KMS-11 (cell line): ENCODE results near the gene ITGA1.

Experiments used
- H2AFZ ChIP-seq: fragments of 200-600 bp; sonication (generic); 2 replicates; pipeline ENCODE4 v1.6.1; 2016; ENCODE audit warnings: antibody characterized with exemption, mixed run types, low read depth
- H3K27ac ChIP-seq: fragments of 200-600 bp; sonication (generic); 2 replicates; pipeline ENCODE4 v1.6.1; 2016; ENCODE audit warnings: mild to moderate bottlenecking, mixed run types
- H3K27me3 ChIP-seq: fragments of 200-600 bp; sonication (generic); 2 replicates; pipeline ENCODE4 v1.6.1; 2017; ENCODE audit warnings: mild to moderate bottlenecking, low read depth, mixed run types, moderate library complexity; ENCODE audit not compliant: insufficient read depth
- H3K36me3 ChIP-seq: fragments of 200-600 bp; sonication (generic); 2 replicates; pipeline ENCODE4 v1.6.1; 2017; ENCODE audit warnings: mild to moderate bottlenecking, mixed run types; ENCODE audit not compliant: insufficient read depth
- H3K4me1 ChIP-seq: fragments of 200-600 bp; sonication (generic); 2 replicates; pipeline ENCODE4 v1.6.1; 2016; ENCODE audit warnings: mild to moderate bottlenecking, low read depth, mixed run types; ENCODE audit not compliant: poor library complexity, severe bottlenecking
- H3K4me2 ChIP-seq: fragments of 200-600 bp; sonication (generic); 2 replicates; pipeline ENCODE4 v1.7.0; 2016; ENCODE audit warnings: mild to moderate bottlenecking, mixed run types
- H3K4me3 ChIP-seq: fragments of 200-600 bp; sonication (generic); IDR thresholded peaks from 2 replicates; pipeline ENCODE4 v1.6.1; 2017; ENCODE audit warnings: low read depth, low read length, mixed read lengths; ENCODE audit not compliant: insufficient read depth
- H3K79me2 ChIP-seq: fragments of 200-600 bp; sonication (generic); 2 replicates; pipeline ENCODE4 v1.6.1; 2016; ENCODE audit warnings: low read depth, mixed run types; ENCODE audit not compliant: insufficient read depth
- H3K9ac ChIP-seq: fragments of 200-600 bp; sonication (generic); 2 replicates; pipeline ENCODE4 v1.6.1; 2016; ENCODE audit warnings: mild to moderate bottlenecking, mixed run types
- H4K20me1 ChIP-seq: fragments of 200-600 bp; sonication (generic); 2 replicates; pipeline ENCODE4 v1.6.1; 2016; ENCODE audit warnings: mild to moderate bottlenecking, mixed run types; ENCODE audit not compliant: insufficient read depth
- CTCF ChIP-seq: fragments of 200-600 bp; sonication (generic); conservative IDR thresholded peaks from 2 replicates; pipeline ENCODE4 v1.6.1; 2017; ENCODE audit warnings: low read depth, mild to moderate bottlenecking, antibody characterized with exemption, low read length, moderate library complexity, mixed read lengths

ITGA1 gene

DNA sequence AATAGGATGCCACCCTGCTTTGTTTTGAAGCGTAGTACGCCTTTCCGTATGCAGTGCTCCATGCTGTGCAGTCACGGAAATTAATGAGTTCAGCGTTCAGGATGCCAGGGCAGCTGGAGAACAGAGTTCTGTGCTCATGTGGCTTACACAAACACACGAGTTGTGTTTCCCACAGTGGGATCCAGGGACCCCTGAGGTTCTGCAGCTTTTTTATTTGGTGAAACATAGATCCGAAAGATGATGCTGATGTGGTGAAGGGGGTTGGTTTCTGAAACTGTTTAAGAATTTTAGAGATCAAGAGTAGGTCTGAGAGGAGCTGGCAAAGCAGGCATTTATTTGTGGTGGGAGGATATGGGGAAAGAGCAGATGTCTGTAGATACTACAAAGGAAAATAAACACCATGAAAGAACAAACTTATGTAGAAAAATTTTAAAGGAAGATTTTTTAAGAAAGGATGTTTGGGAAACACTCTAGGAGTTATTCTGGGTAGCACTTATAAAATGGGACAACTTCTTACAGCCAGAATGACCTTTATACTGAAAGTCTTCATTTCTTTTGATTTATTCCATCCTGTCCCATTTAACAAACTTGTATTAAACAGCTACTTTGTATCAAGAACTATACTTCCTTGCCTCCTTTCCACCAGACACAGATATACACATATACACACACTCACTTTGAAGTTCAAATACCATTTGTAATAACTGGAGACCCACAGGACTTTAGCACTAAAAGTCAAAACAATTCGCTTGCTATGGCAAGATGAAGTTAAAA is 52.7 kb downstream of the ITGA1 start:
- no peak overlapping the region for H2AFZ ChIP-seq

GRCh38 chr5:52841114-52841513 is 53.4 kb downstream of the ITGA1 start:
- no peak for TF ChIP-seq CTCF
- H3K4me1 ChIP-seq: no peaks in the 10 kb centered on the region
- H3K36me3 ChIP-seq: no peaks in the 10 kb centered on the region
- H3K27me3 ChIP-seq: no peaks in the 10 kb centered on the region
- H3K79me2 ChIP-seq: no peaks in the 10 kb centered on the region
- H3K9ac ChIP-seq: no peak overlapping the region
- H3K4me3 ChIP-seq: no peak overlapping the region
- no peaks in the 10 kb centered on the region for H4K20me1 ChIP-seq
- H2AFZ ChIP-seq: no peak overlapping the region
- no peak overlapping the region for H3K27ac ChIP-seq
- no peak overlapping the region for H3K4me2 ChIP-seq

More for the DNA sequence above, 52.7 kb downstream of the ITGA1 start:
- H4K20me1 ChIP-seq: no peaks in the 10 kb centered on the region
- no peak overlapping the region for H3K4me3 ChIP-seq
- H3K27ac ChIP-seq: no peak overlapping the region
- no peak for TF ChIP-seq CTCF
- H3K4me1 ChIP-seq: no peaks in the 10 kb centered on the region
- H3K9ac ChIP-seq: no peak overlapping the region
- no peaks in the 10 kb centered on the region for H3K79me2 ChIP-seq
- H3K27me3 ChIP-seq: no peaks in the 10 kb centered on the region
- no peaks in the 10 kb centered on the region for H3K36me3 ChIP-seq
- H3K4me2 ChIP-seq: no peak overlapping the region

DNA sequence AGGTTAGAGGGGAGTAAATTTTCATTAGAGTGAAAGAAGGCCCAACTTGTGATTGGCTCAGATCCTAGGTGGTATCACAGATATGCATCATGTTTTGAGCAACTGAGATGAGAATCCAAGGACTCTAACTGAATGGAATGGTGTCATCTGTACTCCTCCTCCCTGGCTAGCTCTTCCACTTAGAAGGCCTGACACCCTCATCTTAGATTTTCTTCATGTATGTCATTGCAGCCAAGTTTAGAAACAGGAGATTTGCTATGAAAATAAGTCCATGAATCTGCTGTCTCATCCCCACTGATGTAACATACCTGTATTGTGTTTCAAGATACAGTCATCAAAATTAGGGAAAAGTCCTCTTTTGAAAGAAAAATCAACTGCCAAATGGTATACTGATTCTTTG is 54.4 kb downstream of the ITGA1 start:
- no peak overlapping the region for H3K27ac ChIP-seq
- H3K4me3 ChIP-seq: no peak overlapping the region
- H3K36me3 ChIP-seq: no peaks in the 10 kb centered on the region
- no peak overlapping the region for H2AFZ ChIP-seq
- no peaks in the 10 kb centered on the region for H3K27me3 ChIP-seq
- no peak for TF ChIP-seq CTCF
- H3K4me1 ChIP-seq: no peaks in the 10 kb centered on the region
- H3K9ac ChIP-seq: no peak overlapping the region
- H3K79me2 ChIP-seq: no peaks in the 10 kb centered on the region
- no peaks in the 10 kb centered on the region for H4K20me1 ChIP-seq
- H3K4me2 ChIP-seq: no peak overlapping the region

- Histone ChIP-seq H3K27me3 (no peaks in the 10 kb centered on the region), H3K36me3 (no peaks in the 10 kb centered on the region), H2AFZ (no peak overlapping the region), H3K79me2 (no peaks in the 10 kb centered on the region), H3K9ac (no peak overlapping the region), H3K27ac (no peak overlapping the region), H3K4me3 (no peak overlapping the region), H3K4me1 (no peaks in the 10 kb centered on the region), H3K4me2 (no peak overlapping the region), H4K20me1 (no peaks in the 10 kb centered on the region)
- TF ChIP-seq CTCF: no peak
Measured at GRCh38 chr5:52844885-52845284, 57.2 kb downstream of the ITGA1 start.
